IMR-90 (cell line): ENCODE results near the gene NFATC1.

ENCODE experiments used
- CTCF ChIP-seq: conservative IDR thresholded peaks from 2 replicates; pipeline ENCODE4 v1.5.1; 2012; ENCODE audit warnings: mild to moderate bottlenecking, low read depth, low read length, improper control_type of control experiment
- ELK1 ChIP-seq: fragments of 150-350 bp; IDR thresholded peaks from 2 replicates; pipeline ENCODE4 v1.6.1; 2016; ENCODE audit warnings: low read depth, mild to moderate bottlenecking, low read length, moderate library complexity, borderline replicate concordance
- MAZ ChIP-seq: IDR thresholded peaks from 2 replicates; pipeline ENCODE4 v1.6.1; 2012; ENCODE audit warnings: low read depth, mild to moderate bottlenecking, low read length, improper control_type of control experiment, moderate library complexity, borderline replicate concordance
- NFE2L2 ChIP-seq: fragments of 150-350 bp; IDR thresholded peaks from 2 replicates; pipeline ENCODE4 v1.6.1; 2016; ENCODE audit warnings: low read depth, mild to moderate bottlenecking, low read length
- POLR2A ChIP-seq: IDR thresholded peaks from 2 replicates; pipeline ENCODE4 v1.6.1; 2012; ENCODE audit warnings: mild to moderate bottlenecking, low read depth, low read length
- RAD21 ChIP-seq: IDR thresholded peaks from 2 replicates; pipeline ENCODE4 v1.6.1; 2012; ENCODE audit warnings: low read length, improper control_type of control experiment
- RFX5 ChIP-seq: IDR thresholded peaks from 2 replicates; pipeline ENCODE4 v1.8.0; 2012; ENCODE audit warnings: low read depth, mild to moderate bottlenecking, low read length, moderate library complexity
- USF2 ChIP-seq: fragments of 150-350 bp; IDR thresholded peaks from 2 replicates; pipeline ENCODE4 v1.6.1; 2017; ENCODE audit warnings: mild to moderate bottlenecking, antibody characterized with exemption, low read length, low read depth

- TF ChIP-seq POLR2A (no peak), CTCF (no peak), USF2 (no peak), RAD21 (no peak), NFE2L2 (no peak), RFX5 (no peak), ELK1 (no peak), MAZ (no peak)
Observed at GRCh38 chr18:79479761-79480161, 84.0 kb downstream of the NFATC1 start.
